Suppressor macrophage treated with lipopolysaccharide for 4 hours (primary cell): ENCODE measurements around the gene PRR5.
"Not testable (repeated sequence)": the region's sequence is repeated elsewhere in the genome, so short reads cannot be mapped to it uniquely, and the experiment has no call there.

ENCODE experiments used
- DNase-seq: peaks from one replicate; pipeline ENCODE4 v3.0.0-alpha.2; 2020

The PRR5 gene

GRCh38 chr22:44736581-44737405 lies 34.8 kb downstream of the PRR5 start:
- DNase-seq: no peak

DNA sequence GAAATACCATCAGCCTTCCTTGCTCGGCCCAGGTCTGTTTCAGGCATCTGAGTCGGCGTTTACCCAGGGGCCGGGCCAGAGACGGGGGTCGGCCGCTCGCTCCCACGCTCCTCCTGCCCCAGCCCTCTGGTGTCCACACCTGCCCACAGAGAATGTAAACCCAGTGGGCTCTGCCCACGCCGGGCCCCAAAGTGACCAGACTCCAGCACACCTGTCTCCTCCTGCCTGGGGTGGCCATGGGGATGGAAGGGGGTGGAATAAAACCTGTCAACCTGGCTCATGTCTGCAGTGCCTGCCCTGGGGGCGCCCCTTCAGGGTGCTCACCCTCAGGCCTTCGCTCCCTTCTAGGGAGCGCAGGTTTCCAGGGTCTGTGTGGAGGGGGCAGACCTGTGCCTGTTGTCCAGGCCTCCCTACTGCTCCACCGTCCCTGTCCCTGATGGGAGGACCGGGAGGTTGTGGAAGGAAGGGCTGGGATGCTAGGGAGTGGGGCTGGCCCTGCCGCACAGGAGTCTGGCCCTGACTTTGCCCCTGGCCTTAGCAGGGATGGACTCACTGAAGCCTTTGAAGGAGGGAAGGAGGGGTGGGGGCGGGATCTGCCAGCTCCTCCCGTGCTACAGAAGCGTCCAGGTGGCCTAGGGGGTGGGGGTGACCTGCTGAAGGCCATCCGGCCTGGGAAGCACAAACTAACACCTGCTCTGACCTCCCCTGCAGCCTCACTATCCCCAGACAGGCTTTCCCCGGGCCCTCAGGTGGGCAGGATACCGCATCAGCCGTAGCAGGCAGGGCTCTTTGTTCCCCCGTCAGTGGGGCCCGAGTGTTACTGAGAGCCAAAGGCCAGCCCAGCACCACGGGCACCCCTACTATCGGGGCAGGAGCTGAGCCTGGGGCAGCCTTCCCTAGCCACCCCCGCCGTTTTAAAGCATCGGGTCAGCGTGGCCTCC lies 35.7 kb downstream of the PRR5 start:
- DNase-seq: no peak

DNA sequence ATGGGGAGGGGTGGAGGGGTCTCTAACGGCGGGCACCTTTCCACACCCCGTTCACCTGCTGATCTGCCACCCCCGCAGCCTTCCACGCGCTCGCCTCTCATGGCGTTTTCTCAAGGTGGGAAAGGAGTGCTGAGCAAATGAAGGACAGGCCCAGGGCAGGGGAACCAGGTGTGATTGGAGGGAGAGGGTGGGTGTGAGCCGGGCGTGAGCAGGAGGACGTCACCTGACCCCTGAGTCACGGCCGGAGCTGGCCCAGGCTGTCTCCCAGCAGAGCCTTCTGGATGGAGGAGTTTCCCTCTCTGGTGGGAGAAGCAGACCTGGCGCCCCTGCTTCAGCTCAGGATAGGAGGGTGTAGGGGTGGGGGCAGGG lies 36.3 kb downstream of the PRR5 start:
- DNase-seq: no peak

GRCh38 chr22:44739024-44739423 lies 37.0 kb downstream of the PRR5 start:
- no peak for DNase-seq

DNA sequence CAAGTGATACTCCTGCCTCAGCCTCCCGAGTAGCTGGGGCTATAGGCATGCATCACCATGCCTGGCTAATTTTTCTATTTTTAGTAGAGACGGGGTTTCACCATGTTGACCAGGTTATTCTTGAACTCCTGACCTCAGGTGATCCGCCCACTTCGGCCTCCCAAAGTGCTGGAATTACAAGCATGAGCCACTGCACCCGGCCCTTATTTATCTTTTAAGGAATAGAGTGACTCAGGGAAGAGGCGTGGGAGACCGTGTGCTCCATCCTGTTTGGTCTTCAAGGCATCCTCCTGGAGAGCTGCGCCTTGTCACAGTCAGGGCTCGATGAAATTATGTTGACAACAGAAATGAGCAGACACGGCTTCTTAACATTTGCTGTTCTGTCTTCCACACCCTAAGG lies 37.7 kb downstream of the PRR5 start:
- not testable (repeated sequence) for DNase-seq

GRCh38 chr22:44740307-44740706 lies 38.3 kb downstream of the PRR5 start:
- no peak for DNase-seq

DNA sequence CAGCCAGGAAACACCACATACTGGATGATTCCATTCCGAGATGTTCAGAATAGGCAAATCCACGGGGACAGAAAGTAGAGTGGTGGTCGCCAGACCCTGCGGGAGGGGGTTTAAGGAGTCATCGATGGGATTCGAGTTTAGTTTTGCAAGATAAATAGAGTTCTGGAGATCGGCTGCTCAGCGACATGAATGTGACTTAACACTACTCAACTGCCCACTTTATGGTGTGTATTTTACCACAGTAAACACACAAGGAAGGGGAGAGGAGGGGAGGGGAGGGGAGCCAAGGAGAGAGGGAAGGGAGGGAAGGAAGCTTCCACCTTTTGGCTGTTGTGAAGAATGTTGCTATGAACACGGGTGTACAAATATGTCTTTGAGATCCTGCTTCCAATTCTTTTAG lies 39.9 kb downstream of the PRR5 start:
- DNase-seq: no peak

DNA sequence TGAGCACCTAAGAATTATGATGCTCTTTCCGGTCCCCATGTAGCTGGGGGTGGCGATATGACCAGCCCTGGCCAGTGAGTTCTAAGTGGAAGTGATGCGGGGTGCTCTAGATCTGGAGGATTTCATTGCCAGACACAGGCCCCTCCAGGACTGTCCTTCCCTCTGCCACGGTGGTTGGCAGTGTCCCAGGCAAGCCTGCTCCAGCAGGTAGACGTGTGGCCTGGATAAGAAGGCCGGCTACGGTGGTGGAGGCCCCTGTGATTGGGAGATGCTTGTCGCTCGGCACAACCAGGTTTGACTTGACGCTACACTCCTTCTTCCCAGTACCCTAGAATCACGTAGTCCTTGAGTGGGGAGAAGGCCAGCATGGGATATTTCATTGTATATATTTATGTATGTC lies 41.2 kb downstream of the PRR5 start:
- no peak for DNase-seq

GRCh38 chr22:44743804-44744211 lies 41.8 kb downstream of the PRR5 start:
- no peak for DNase-seq

- DNase-seq: no peak
These were observed 44.1 kb downstream of the PRR5 start for GRCh38 chr22:44745853-44746789.

GRCh38 chr22:44747784-44748127 lies 45.8 kb downstream of the PRR5 start:
- not testable (repeated sequence) for DNase-seq

GRCh38 chr22:44748524-44748923 lies 46.5 kb downstream of the PRR5 start:
- no peak for DNase-seq

DNA sequence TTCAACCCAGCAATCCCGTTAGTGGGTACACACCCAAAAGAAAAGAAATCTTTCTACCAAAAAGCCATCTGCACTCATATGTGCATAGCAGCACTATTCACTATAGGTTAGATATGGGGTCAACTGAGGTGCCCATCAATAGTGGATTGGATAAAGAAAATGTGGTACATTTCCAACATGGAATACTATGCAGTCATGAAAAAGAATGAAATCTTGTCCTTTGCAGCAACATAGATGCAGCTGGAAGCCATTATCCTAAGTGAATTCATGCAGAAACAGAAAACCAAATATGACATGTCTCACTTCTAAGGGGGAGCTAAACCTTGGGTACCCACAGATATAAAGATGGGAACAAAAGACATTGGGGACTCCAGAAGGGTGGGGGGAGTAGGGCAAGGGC lies 48.5 kb downstream of the PRR5 start:
- DNase-seq: no peak

GRCh38 chr22:44752285-44753188 lies 50.5 kb downstream of the PRR5 start, which contains the start of gene ARHGAP8:
Gene ARHGAP8, plus strand, starts transcription at chr22:44752575. Its CDS starts 33,953 bp downstream, at chr22:44786528.
- DNase-seq: no peak

DNA sequence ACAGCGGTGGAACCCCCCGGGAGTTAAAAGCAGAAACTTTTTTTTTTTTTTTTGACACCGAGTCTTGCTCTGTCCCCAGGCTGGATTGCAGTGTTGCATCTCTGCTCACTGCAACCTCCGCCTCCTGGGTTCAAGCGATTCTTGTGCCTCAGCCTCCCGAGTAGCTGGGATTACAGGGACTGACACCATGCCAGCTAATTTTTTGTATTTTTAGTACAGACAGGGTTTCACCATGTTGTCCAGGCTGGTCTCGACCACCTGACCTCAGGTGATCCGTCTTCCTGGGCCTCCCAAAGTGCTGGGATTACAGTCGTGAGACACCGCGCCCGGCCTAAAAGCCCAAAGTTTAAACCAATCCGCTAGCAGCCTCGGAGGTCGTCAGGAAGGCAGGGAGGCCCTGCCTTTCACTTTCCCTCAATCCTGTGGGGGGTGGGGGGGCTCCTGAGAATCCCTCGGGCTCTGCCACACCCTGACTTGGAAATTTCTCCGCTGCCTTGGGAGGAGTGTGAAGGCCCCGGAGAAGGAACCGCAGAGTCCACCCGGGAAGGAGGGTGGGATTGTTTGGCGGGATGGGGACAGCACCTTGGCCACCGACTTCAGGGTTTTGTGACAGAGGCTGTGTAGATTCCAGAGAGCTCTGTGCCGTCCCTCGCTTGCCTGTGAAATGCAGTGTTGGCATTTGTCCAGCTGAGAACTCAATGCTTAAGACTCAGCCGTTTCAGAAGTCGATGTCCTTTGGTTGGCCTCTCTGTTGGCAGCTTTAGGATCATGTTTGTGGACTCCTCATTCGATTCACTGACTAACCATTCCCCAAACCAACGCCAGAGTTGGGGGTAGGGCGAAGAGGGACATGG lies 51.4 kb downstream of the PRR5 start:
- no peak for DNase-seq

DNA sequence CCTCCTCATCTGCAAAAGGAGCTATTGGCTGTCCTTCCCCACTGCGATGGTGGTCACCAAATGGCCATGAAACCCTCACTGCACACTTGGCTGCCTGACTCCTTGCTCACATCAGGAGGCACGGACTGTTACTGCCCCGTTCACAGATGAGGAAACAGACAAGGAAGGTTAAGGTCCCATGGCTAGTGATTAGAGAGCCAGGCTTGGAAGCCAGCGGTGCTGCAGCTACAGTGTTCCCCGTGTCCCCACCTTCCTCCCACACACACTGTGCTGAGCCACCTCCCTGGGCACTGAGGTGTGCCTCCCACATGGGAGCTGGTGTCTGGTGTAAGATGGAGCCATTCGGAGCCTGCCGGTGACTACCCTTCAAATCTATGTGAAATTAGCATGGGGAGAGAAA lies 53.0 kb downstream of the PRR5 start:
- no peak for DNase-seq

GRCh38 chr22:44755417-44755816 lies 53.4 kb downstream of the PRR5 start:
- no peak for DNase-seq

DNA sequence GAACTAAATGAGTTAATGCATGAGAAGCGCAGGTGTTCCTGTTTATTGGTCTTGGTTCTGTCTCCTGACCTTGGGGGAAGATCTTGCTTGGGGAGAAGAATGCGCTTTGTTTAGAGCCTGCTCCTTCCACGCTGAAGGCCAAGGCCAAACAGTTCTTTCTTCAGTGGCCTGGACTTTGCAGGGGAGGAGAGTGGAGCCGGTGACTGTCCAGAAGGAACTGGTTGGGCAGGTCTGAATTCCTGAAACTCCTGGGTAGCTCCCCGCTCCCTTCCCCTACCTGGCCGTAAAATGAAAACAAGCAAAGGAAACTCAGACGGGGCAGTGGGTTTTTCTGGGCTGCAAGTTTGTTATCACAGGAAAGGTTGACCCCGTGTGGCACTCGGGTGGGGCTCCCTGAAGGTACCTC lies 54.0 kb downstream of the PRR5 start:
- no peak for DNase-seq

DNA sequence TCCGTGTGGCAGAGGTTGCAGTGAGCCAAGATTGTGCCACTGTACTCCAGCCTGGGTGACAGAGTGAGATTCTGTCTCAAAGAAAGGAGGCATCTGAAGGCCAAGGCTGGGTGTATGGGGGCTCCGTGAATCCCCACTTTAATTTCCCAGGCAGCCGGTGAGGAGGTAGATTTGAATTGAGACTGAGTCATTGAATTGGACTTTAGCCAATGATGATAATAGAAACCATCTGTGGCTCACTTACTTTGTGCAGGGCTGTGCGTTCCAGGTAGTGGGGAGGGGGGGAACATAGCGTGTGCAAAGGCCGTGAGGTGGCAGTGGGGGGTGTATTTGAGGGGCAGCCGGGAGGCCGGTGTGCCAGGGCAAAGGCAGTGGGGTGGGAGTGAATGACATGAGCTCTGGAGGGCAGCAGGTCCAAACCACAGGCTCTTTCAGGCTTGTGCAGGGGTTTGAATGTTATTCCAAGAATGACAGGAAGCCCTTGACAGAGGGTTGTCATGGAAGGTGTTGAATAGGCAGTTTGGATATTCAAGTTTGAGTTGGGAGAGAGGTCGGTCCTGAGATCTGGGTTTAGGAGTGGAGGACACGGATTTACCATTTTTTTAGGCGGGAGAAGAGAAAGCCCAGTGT lies 56.5 kb downstream of the PRR5 start:
- no peak for DNase-seq

DNA sequence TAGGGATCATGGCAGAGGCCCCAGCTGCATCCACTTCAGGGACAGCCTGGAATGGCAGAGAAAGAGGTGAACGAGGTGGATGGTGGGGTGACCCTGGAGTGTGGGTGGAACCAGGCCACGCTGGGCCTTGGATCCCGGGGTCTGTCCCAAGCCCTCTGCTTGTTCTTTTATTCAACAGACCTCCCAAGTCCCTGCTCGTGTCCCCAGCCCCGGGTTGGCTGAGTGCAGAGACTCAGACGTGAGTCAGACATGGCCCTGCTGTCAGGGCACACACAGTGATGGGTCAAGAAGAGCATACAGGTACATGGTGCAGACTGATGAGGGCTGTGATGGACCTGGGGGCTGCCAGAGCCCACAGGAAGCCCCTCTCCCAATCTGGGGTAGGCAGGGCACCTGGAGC lies 57.0 kb downstream of the PRR5 start:
- no peak for DNase-seq
